Embryonic facial prominence (tissue), 1 donor: ENCODE measurements around the gene MAD2L2.
A peak's percentile ranks its signal among the peaks of the same experiment; 100 is the strongest.

Source experiments
- DNase-seq: peaks from one replicate; pipeline ENCODE4 v3.0.0-alpha.2; 2016; ENCODE audit errors: extremely low spot score

MAD2L2 gene

DNA sequence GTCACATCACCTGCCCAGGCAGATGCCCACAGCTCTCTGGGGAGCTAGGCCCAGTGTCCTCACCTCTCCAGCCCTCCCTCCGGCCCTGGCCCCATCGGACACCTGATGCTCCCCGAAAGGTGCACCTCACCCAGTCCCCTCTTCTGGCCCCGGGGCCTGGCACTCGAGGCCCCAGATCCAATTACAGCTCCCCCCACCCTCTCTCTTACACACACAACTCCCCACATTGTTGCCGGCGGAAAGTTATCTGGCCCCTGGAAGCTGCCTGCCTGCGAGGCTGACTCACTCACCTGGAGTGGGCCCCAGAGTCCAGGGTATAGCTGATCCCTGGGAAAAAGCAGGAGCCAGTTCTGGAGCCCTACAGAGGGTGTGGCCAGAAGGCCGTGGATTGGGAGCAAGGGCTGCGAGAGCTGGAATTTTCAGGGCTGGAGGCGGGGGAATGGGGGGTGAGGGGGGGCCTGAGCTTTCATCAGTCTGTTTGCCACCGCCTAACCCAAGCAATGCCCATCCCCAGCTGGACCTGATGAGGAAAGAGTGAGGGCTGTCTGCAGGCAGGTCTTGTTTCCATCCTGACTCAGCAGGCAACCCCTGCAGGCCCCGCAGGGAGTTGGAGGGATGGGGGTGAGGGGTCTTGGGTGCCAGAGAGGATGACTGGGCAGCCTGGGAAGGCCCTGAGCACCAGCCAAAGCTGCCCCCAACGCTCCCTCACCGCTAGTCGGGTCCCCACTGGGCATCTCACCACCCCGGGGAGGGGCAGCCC, 27.7 kb downstream of the MAD2L2 start:
- DNase-seq: no peak

DNA sequence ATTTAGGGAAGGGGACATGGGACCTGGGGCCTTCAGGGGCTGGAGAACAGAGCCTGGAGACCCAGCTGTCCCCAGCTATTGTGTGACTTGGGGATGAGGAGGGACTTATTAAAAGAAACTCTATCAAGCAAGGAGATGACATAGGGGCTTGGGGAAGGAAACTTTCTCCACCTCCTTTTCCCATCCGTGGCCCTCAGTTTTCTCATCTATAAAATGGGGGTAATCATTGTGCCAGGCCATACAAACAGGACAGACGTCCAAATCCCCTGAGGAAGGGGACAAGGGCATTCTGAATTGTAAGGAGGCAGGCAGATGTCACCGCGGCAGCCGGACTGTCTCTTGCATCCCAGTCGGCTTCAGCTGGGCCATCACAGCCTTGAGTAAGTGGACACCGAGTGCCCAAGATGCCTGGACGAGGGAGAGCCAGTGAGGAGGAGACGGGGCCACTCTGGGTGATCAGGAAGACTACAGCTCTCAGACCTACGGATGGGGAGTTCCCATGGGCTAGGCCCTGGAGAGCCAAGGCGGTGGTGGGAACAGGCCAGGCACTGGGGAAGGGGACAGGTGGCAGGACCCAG, 28.7 kb downstream of the MAD2L2 start:
- no peak for DNase-seq

DNA sequence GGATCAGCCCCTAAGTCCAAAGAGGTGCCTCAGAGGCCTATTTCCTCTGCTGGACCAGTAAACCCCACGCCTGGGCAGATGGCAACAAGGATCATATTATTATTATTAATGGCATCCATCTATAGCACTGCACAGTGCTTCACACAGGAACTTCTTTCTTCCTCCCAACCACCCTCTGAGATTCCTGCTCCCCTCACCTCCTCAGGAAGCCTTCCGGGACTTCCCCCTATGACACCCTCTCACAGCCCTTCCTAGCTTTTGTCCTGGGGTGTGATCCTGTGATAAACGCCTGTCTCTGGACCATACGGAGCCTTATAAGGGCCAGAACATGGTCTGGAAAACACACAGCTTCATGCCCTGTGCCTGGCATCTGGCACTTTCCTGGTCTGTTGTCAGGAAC, 29.9 kb downstream of the MAD2L2 start:
- DNase-seq: no peak

DNA sequence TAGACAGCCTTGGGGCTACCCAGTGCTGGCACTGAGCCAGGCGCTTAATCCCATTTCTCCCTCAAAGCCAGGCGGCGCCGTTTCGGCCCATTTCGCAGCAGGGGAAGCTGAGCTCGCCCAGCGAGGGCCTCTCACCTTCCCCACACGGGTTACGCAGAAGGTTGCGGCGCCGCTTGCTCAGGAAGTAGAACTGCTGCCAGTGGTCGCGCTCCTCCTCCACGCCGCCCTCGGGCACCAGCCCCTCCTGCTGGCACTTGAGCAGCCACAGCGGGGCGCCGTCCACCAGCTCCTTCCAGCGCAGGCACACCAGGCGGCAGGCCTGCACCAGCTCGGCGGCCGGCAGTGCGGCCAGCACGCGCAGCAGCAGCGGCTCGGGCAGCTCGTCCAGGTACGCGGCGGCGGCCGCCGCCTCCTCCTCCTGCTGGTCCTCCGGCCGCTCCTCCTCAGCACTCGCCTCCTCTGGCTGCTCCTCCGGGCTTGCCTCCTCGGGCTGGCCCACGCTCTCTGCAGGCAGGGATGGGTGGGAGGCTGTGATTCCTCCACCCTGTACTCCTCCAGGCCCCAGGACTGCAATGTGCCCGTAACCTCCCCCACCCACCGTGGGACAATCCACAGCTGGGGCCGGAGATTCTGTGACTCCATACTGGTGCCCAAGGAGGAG, 30.5 kb downstream of the MAD2L2 start:
- peak; percentile 13 for DNase-seq

DNA sequence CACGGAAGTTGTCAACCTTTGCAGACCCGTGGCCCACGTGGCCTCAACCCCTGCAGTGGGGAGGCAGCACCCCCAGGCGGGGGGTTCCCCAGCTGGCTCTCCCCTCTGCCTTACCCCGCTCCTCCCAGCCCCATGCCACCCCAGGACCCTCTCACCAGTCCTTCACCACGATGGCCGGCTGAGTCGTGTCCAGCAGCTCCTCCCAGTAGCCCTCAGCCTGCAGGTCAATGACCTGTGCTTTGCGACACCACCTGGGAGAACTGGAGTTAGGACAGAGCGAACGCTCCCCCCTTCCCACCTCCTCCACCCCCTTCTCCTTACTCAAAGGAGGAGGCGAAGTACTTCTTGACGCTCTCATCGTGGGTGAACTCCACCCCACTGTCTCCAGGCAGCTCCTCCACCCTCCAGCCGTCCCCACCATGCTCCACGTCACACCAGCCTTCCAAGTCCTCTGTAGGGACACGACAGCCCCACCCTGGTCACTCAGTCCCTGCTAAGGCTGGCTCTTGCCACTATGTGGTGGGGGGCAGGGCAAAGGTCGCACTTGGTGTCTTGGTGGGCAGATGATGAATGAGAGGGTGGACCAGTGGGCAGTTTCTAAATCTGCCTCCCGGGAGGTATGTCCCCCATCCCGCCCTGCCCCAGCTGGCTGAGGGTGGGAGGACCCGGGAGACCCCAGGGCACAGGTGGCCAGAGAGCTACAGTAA, 31.2 kb downstream of the MAD2L2 start:
- no peak for DNase-seq

DNA sequence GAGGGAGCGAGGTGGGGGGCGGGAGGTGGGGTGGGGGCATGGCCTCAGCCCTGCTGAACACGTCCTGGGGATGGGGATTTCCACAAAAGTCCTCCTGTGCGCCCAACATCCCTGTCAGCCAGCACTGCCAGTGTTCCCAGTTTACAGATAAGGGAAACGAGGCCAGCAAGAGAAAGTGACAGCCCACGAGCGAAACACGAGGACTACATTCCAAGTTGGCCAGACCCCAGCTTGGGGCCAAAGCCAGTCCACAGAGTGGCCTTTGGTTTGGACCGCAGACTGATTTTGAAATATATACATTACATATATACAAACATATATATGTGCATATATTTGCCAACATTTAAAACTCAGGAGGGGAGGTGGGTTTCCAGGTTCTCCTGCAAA, 31.7 kb downstream of the MAD2L2 start:
- no peak for DNase-seq

DNA sequence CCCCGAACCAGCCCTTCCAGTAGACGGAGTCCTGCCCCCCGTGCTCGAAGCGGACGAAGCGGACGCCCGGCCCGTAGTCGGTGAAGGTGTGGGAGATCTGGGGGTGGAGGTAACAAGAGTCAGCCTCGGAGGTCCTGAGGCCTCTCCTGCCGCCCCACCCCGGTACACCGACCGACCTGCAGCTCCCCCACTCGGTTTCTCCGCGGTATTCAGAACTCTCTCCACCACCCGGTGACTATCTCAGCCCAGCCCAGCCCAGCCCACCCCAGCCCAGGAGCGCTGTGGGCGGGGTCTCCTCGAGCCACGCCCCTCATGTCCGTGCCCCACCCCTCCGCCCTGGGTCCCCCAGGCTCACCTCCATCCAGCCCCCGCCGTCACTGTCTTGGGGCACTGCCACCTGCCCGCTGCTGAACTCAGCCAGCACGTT, 32.2 kb downstream of the MAD2L2 start:
- no peak for DNase-seq

DNA sequence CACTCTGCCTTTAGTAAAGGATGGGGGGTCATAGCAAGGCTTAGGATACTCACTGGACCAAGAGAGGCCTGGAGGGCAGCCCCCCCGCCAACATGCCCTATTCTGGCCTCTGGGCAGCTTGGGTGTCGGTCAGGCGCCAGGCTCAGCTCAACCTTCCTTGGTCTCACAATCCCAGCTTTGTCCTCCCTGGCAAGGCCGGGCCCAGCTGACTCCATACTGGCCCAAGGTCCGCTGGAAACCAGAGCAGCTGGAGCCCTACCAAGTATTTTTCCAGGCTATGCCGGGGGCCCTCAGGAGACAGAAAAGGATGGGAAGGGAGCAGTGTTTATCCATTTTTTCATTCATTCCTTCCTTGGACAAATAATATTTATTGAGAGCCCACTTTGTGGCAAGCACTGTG, 32.9 kb downstream of the MAD2L2 start:
- DNase-seq: no peak

DNA sequence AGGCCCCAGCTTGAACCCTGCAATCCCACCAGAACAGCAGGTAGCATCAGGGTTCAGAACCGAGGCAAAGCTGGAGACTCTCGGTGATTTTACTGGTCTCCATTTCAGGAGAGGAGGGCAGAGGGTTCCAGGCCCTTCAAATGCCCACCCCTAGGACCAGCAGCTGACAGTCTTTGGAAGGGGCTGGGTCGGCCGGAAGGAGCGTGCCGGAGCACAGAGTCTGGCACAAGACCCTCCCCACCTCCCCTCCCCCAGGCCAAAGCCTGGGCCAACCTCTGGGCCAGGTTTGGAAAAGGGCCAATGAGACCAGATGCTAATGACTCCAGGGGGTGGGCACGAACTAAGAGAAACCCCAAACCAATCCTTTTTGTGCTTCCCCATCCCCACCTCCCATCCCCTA, 33.6 kb downstream of the MAD2L2 start:
- no peak for DNase-seq

DNA sequence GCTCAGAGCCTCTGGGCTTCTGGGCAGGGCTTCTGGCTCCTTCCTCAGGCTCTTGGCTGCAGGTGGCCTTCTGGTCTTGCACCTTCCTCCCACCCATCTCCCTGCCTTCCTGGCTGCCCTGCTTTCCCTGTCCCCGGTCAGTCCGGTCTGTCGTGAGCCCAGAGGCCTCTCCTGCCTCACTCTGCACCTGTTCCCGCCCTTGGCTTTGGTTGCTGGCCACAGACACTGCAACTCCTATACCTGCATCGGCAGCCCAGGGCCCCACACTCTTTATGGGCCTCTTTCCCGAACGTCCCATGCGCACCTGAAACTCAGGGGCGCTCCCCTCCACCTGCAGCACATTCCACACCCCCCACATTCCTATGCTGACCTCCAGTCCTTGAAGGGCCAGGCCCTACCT, 34.6 kb downstream of the MAD2L2 start:
- DNase-seq: no peak

DNA sequence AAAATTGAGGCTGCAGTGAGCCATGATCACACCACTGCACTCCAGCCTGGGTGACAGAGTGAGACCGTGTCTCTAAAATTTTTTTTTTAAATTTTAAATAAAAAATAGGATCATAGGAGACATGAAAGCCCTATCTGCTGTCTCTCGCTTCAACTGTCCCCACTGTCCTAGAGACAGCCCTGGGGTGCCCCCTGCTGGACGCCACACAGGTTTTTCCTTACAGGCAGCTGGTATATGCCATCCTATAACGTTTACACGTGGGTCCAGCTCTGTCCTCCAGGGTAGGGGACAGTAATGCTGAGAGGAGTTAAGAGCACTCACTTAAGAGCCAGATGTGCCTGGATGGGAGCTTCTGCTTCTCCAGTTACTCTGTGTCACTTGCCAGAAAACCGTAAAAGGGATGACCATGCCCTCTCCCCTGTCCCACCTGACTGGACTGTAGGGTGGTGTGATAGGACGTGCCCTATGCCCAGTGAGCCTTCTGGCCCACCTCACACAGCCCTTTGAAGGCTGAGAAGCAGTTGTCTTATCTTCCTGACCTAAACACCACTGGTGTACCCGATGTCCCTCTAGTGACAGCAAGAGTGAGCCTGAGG, 35.2 kb downstream of the MAD2L2 start:
- DNase-seq: no peak

DNA sequence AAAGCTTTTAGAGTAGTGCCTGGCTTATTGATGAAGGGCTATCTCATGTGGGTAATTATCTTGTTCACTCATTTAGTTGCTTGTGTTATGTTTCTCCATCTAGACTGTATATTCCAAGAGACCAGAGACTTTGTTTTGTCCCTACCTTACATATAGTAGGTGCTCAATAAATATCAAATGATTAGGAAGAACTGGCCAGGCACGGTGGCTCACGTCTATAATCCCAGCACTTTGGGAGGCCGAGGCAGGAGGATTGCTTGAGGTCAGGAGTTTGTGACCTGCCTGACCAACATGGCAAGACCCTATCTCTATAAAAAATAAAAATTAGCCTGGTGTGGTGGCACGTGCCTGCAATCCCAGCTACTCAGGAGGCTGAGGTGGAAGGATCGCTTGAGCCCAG, 35.7 kb downstream of the MAD2L2 start:
- no peak for DNase-seq

DNA sequence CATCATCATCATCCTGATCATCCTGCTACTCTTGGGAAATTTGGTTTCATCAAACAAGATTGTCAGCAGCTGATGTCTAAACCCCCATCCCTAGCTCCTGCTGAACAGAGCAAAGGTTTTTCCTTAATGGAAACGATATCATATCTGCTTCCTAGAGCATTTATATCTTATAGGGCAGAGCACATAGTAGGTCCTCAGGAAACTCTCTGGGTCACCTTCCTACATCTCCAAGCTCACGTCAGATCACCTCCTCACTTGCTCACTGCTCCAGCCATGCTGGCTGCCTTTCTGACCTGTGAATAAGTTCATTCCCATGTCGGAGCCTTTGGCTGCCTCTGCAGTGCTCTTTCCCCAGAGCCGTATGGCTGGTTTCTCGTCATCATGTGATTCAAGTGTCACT, 37.2 kb downstream of the MAD2L2 start:
- no peak for DNase-seq

DNA sequence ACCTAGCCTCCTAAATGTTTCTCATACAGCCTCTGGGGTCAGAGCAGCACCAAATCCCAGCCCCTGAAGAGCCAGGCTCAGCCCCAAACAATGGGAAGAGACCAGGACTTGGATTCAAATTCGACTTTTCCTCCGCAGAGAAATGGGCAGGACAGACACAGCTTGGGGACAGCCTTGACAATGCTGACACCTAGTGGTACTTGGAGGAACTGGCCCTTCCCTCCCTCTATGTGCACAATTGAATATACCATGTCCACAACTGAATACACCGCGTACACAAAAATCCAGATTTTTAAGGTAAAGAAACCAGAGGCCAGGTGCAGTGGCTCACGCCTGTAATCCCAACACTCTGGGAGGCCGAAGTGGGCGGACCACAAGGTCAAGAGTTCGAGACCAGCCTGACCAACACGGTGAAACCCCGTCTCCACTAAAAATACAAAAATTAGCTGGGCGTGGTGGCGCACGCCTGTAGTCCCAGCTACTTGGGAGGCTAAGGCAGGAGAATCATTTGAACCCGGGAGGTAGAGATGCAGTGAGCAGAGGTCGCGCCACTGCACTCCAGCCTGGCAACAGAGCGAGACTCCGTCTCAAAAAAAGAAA, 38.4 kb downstream of the MAD2L2 start:
- DNase-seq: peak; percentile 18

DNA sequence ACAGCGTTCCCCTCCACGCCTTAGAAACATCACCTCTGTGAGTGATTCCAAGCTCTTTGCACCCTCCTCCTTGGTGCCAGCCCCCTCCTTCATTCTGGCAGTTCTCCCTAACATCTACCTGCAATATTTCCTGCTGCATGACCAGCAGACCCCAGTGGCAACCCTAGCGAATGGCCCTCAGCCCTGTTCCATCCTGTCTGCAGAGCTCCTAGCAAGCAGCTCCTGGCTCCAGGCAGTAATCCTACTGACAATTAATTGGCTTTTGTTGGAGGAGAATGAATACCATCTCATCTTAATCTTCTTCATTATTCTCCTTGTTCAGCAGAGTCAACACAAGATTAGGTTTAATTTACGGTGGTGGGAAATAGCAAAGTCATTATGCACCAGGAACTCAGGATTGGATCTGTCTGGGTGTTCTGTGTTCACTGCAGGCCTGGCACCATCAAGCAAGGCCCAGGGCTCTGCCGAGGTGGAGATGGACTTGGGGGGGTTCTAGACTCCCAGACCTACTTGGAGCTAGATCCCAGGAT, 39.1 kb downstream of the MAD2L2 start:
- no peak for DNase-seq

DNA sequence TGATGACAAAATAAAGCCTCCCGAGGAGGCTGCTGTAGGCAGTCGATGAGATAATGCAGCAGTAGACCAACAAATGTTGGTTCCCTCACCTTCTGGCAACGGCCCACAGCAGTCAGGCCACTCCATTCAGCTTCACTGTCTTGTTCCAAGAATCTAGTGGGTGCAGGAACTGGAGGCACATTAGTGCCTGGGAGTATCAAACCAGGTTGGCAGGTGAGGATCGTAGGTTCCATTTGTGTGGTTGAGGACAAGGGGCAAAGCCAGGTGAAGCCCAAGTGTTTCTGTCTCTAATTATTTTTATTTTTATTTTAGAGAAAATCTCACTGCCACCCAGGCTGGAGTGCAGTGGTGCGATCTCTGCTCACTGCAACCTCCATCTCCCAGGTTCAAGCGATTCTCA, 40.0 kb downstream of the MAD2L2 start:
- no peak for DNase-seq

DNA sequence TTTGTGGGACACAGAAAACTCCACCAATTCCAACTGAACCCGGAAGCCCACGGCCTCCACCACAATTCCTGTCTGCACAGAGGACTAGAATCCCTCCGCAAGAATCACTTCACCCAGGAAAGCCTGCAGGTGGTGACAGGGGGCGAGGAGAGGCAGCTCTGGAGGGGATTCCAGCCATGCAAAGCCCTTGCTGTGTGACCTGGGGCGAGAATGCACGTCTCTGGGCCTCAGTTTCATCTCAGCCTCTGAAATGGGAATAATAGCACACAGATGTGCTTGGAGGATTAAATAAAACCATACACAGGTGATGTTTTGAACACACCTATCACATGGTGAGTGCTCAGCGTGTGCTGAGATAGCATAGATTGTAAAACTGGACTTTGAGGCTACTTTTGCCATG, 40.8 kb downstream of the MAD2L2 start:
- DNase-seq: no peak

DNA sequence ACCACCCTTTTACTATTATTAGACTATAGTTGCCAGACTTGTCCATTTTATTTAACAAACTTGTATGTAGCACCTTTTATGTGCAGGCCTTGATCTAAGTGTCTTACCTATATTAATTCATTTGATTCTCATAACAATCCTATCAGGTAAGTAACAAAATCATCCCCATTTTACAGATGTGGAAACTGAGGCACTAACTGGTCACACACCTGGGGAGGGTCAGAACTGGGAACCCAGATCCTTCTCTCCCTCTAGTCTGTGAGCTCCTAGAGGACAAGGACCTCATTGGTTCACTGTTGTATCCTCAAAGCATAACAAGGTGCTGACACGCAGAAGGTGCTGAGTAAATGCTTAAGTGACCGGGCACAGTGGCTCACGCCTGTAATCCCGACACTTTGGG, 41.6 kb downstream of the MAD2L2 start:
- no peak for DNase-seq

DNA sequence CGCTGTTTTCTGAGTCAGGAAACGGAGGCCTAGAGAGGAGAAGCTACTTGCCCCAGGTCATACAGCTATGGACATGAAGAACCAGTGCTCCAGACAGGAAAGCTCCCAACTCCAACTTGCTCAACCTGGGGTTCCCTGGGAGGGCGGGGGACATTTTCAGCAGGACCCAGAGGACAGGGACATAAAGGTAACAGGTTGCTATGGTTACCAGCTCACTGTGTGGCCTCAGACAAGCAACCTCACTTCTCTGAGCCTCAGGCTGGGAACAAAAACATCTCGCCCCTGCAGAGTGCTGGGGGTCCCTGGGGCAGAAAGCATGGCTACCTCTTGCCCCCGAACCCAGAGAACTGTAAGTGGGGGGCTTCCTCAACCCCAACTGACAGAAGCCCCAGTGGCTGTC, 42.8 kb downstream of the MAD2L2 start:
- DNase-seq: no peak

DNA sequence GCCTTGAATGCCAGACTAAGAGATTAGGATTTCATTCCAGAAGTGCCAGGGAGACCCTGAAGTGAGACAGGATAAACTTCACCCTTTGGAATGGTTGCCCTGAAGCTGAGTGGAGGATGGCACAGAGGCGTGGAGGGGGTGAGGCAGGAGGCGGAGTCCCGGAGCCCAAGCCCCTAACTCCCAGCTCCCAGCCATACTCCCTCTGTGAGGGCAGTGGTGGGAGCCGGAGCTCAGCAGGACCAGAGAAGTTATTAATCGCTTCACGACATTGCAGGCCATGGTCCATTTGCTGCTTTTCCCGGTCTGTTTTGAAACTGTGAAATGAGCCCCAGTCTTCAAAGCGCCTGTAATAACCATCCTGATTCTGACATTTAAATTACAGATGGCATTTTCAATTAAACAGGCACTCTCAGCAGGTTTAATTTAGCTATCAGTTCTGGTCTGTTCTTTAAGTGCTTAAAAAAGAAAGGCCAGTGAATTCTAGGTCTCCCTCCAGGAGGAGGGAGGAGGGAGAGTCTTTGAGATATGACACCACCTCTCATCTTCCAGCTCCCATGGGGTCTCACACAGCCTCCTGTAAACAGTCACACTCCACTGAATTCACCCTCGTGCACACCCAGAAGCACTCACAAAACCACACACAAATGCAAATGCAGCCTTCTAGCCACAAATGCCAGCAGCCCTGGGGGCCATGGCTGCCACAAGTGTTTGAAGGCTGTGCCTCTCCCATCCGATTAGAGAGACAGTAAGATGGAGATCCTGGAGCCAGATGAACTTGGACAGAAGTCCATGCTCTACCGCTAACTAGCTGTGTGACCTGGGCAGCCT, 46.4 kb downstream of the MAD2L2 start:
- no peak for DNase-seq
